SK-N-SH (cell line): ENCODE results near the gene HOXC6.
A peak's percentile ranks its signal among the peaks of the same experiment; 100 is the strongest.

Experiments used
- CTCF ChIP-seq: fragments of 200-600 bp; sonication (generic); IDR thresholded peaks from 2 replicates; pipeline ENCODE4 v1.6.1; 2017; ENCODE audit warnings: antibody characterized with exemption, mild to moderate bottlenecking, moderate library complexity
- JUND ChIP-seq: IDR thresholded peaks from 2 replicates; pipeline ENCODE4 v1.4.0; 2012
- SIN3A ChIP-seq: IDR thresholded peaks from 2 replicates; pipeline ENCODE4 v1.6.1; 2012; ENCODE audit warnings: low read depth, mild to moderate bottlenecking, low read length, moderate library complexity, borderline replicate concordance
- SMC3 ChIP-seq: IDR thresholded peaks from 2 replicates; pipeline ENCODE4 v1.6.1; 2012; ENCODE audit warnings: low read depth, low read length, improper control_type of control experiment

GRCh38 chr12:54036620-54037359 is 8.6 kb downstream of the HOXC6 start:
- TF ChIP-seq CTCF (peak; percentile 22), SMC3 (no peak), JUND (no peak), SIN3A (no peak)
